Erythroblast (primary cell): ENCODE data around the gene CEBPG.
A peak's percentile ranks its signal among the peaks of the same experiment; 100 is the strongest.

Experiments used
- DNase-seq, 2 experiments: peaks; one replicate each; lab custom pipeline; 2025; lab: John Stamatoyannopoulos, UW
- GATA1 ChIP-seq: IDR thresholded peaks from 2 replicates; pipeline ENCODE4 v1.6.1; 2011; ENCODE audit warnings: low read depth, mild to moderate bottlenecking, control low read depth, low read length, moderate library complexity
- POLR2A ChIP-seq: IDR thresholded peaks from 2 replicates; pipeline ENCODE4 v1.6.1; 2011; ENCODE audit warnings: mild to moderate bottlenecking, low read length

CEBPG gene

DNA sequence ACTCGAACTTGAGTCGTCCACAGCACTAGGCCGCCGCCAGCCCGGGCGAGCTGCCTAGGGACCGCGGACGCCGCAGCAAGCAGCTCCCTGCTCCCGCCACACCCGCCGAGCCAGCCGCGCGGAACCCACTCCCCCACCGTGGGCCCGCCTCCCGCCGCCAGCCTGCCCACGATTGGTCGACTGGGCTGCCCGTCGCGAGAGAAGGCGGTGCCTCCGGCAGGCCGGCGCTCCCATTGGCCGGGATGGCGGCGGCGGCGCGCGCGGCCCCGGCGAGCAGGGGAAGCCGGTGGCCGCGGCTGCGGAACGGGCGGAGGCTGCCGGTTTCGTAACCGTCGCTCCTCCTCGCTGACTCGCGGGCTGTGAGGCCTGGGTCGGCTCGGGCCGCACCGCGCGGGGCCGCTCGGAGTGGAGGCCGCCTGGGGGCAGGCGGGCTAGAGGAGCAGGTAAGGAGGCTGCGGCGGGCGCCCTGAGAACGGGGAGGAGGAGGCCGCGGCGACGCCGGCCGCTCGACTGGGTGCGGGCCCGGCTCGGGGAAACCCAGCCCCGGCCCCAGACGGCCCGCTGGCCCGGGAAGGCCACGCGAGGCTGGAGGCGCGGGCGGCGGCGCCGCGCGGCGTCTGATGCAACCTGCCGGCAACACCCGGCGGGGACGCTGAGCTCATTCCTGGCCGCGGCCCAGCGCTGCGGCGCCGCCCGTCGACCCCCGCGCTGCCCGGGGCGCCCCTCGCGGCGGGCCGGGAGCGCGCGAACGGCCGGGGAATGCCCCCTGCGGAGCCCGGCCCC lies at the start of gene CEBPG:
CEBPG (plus strand) TSS at position 257 of the 783 bp plus-strand sequence. CDS start 5,531 bp downstream, outside the sequence.
- DNase-seq = peak; percentile 94 to 98
- no peak for TF ChIP-seq GATA1
- peak; percentile 87 for TF ChIP-seq POLR2A

GRCh38 chr19:33324628-33325027 lies 48.9 kb upstream of the CEBPG start:
- no peak for TF ChIP-seq GATA1
- no peak for TF ChIP-seq POLR2A
- no peak for DNase-seq

GRCh38 chr19:33325920-33326319 lies 47.6 kb upstream of the CEBPG start:
- no peak for DNase-seq
- TF ChIP-seq GATA1 = no peak
- TF ChIP-seq POLR2A = no peak

DNA sequence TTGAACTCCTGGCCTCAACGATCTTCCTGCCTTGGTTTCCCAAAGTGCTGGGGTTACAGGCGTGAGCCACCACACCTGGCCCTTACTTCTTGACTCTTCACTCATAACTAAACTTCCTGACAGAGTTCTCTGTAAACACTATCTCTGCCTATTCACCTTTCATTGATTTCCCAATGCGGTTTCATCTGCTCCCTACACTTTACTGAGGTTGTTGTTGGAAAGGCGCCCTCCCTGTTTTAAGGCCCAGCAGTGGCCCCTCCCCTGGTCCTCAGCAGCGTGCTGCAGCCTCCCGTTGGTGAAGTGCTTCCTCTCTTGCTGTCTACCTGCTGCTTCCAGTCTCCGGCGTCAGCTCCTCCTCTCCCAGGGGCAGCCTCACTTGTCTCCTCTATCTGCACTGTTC lies 44.4 kb upstream of the CEBPG start:
- TF ChIP-seq GATA1 (no peak), POLR2A (no peak)
- DNase-seq = no peak

DNA sequence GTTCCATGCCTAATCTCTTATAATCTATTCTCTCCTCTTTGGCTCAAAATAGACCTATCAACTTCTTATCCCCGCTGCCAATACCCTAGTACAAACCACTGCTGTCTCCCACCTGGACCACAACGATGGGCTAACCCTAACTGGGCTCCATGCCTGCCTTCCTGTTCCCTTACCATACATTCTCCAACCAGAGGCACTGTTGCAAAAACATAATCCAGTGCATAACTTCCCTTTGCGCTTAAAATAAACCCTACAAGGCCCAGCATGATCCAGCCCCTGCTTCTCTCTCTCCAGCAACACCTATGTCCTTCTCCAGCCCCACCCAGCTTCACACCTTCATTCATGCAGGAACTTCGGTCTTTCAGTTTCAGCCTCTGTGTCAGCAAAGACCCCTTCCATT lies 43.8 kb upstream of the CEBPG start:
- DNase-seq = no peak

GRCh38 chr19:33332248-33332647 lies 41.3 kb upstream of the CEBPG start:
- DNase-seq = no peak

More for the DNA sequence above, 43.8 kb upstream of the CEBPG start:
- TF ChIP-seq GATA1 (no peak), POLR2A (no peak)

GRCh38 chr19:33333151-33333550 lies 40.4 kb upstream of the CEBPG start:
- DNase-seq = no peak
- no peak for TF ChIP-seq POLR2A
- no peak for TF ChIP-seq GATA1

More at GRCh38 chr19:33332248-33332647, 41.3 kb upstream of the CEBPG start:
- TF ChIP-seq GATA1 (no peak), POLR2A (no peak)

DNA sequence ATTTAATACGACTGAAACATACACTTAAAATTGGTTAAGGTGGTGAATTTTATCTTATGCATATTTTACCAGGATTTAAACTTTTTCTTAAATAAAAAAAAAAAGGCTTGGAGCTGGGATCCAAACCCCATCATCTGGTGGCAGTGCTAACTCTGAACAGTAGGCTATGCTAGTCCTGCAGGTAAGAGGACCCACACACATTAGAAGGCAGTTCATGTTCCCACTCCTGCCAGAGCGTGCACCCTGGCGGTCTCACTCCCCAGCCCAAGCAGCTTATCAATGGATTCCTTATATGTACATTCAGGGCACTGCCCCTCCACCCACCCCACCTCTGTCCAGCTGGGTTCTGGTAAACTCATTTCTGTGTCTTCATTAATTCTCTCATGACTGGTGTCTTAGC lies 39.9 kb upstream of the CEBPG start:
- TF ChIP-seq GATA1 (no peak), POLR2A (no peak)
- DNase-seq = no peak

DNA sequence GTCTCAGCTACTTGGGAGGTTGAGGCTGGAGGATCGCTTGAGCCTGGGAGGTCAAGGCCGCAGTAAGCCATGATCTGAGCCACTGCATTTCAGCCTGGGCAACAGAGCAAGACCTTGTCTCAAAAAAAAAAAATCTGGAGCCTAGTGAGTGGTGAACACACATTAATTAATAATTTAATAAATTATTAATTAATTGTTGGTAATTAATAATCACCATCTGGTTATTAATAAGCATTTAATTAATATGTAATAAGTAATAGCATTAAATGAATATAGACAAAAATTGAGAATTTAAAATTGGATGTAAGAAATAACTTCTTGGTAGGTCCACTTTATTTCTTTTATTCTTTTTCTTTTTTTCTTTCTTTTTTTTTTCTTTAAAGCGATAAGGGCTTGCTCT lies 39.2 kb upstream of the CEBPG start:
- DNase-seq = no peak

GRCh38 chr19:33335446-33335845 lies 38.1 kb upstream of the CEBPG start:
- no peak for DNase-seq
- TF ChIP-seq POLR2A = no peak
- TF ChIP-seq GATA1 = no peak

More for the DNA sequence above, 39.2 kb upstream of the CEBPG start:
- no peak for TF ChIP-seq GATA1
- TF ChIP-seq POLR2A = no peak

GRCh38 chr19:33339016-33339984 lies 34.2 kb upstream of the CEBPG start:
- no peak for DNase-seq
- TF ChIP-seq POLR2A = no peak
- no peak for TF ChIP-seq GATA1

DNA sequence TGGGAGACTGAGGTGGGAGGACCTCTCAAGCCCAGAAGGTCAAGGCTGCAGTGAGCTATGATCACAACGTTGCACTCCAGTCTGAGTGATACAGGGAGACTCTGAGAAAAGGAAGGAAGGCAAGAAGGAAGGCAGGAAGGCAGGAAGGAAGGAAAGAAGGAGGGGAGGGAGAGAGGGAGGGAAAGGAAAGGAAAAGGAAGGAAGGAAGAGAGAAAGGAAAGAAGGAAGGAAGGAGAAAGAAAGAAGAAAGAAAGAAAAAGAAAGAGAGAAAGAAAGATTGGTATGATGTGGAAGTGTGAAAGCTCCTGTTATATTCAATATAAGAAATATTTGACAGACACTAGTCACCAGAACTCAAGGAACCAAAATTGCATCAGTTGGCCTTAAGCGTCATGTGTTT lies 32.5 kb upstream of the CEBPG start:
- DNase-seq = no peak
- TF ChIP-seq GATA1 (no peak), POLR2A (no peak)

DNA sequence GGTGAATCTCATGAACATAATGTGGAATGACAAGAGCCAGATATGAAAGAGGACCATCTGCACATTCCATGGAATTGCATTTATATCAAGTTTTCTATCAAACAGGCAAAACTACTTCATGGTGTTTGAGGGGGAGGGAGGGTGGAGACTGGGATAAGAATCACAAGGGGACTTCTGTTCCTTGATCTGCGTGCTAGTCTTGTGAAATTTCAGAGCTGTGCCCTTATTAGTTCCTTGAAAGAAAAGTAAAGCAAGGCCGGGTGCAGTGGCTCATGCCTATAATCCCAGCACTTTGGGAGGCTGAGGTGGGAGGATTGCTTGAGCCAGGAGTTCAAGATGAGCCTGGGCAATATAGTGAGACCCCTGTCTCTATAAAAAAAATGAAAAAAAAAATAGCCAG lies 30.2 kb upstream of the CEBPG start:
- DNase-seq = no peak
- TF ChIP-seq POLR2A (no peak), GATA1 (no peak)

DNA sequence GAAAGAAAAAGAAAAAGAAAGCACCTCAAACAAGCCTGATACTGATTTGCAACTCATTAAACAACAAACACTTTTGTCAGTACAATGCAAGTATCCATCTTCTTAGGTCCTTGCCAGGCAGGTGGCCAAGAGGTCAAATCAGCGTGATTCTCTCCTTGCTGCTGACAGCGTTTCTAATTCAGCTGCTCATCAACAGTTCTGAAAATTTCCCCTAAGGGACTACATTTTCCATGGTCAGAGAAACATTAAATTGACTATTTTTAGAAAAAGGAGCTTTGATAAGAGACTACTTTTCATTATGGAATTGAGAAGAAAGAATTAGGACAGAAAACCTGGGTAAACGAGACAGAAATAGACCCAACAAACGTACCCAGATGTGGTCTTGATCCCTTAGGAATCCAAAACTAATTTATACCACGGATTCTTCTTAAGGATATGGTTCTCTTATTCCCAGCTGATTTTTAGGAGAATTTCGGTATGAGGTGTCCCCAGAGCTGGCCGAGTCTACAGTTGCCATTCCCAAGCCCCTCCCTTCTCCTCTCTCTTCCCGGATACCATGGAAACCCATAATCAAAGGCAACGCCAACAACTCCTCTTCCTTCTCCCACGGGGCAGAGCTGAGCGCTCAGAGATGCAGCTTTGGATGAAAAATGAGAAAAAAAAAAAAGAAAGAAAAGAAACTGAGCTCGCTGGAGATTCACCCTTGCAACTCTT lies 29.5 kb upstream of the CEBPG start:
- no peak for DNase-seq
- TF ChIP-seq GATA1 (no peak), POLR2A (no peak)
